ENCODE results near the gene FAM20C. TPM values are rescaled to one million over a fixed set of nuclear protein-coding genes. Genes with fewer than 3 reads are reported as not detected.

The FAM20C gene
- total RNA-seq, 2 experiments from 2014 or later = not detected

- no peak overlapping the region for H3K27ac ChIP-seq (ENCODE audit: low read depth, low read length, poor library complexity, severe bottlenecking)
- no peak for DNase-seq (ENCODE audit: low spot score)
- no peaks in the 10 kb centered on the region for H3K4me1 ChIP-seq (ENCODE audit: insufficient read depth, low read length, poor library complexity, severe bottlenecking)
- H2AFZ ChIP-seq (ENCODE audit: low read length) = no peak overlapping the region
- H3K9me2 ChIP-seq (ENCODE audit: insufficient read depth, low read length) = no peaks in the 10 kb centered on the region
- no peak overlapping the region for H3K4me2 ChIP-seq (ENCODE audit: low read length)
- BruUV-seq (replicated peaks) = no TSS peak
- no peaks in the 10 kb centered on the region for H3K79me2 ChIP-seq (ENCODE audit: insufficient read depth, low read depth, low read length)
- intact Hi-C loops (cut with micrococcal nuclease; ENCODE audit: unreplicated experiment) = no loop called here
- H3K4me3 ChIP-seq (ENCODE audit: low read depth, low read length, poor library complexity, severe bottlenecking) = no peak overlapping the region
- H3K36me3 ChIP-seq (ENCODE audit: insufficient read depth, low read length) = no peaks in the 10 kb centered on the region
- no peaks in the 10 kb centered on the region for H4K20me1 ChIP-seq (ENCODE audit: insufficient read depth, low read length)
- no peak for TF ChIP-seq EZH2phosphoT487 (IDR thresholded peaks at IDR 0.05; ENCODE audit: borderline replicate concordance, low read depth, low read length)
- TF ChIP-seq, protein P1, sequence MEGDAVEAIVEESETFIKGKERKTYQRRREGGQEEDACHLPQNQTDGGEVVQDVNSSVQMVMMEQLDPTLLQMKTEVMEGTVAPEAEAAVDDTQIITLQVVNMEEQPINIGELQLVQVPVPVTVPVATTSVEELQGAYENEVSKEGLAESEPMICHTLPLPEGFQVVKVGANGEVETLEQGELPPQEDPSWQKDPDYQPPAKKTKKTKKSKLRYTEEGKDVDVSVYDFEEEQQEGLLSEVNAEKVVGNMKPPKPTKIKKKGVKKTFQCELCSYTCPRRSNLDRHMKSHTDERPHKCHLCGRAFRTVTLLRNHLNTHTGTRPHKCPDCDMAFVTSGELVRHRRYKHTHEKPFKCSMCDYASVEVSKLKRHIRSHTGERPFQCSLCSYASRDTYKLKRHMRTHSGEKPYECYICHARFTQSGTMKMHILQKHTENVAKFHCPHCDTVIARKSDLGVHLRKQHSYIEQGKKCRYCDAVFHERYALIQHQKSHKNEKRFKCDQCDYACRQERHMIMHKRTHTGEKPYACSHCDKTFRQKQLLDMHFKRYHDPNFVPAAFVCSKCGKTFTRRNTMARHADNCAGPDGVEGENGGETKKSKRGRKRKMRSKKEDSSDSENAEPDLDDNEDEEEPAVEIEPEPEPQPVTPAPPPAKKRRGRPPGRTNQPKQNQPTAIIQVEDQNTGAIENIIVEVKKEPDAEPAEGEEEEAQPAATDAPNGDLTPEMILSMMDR (conservative IDR thresholded peaks at IDR 0.05; ENCODE audit: low read length) = no peak
- no peaks in the 10 kb centered on the region for H3K9me3 ChIP-seq (ENCODE audit: low read length)
- ChIA-PET CTCF (ENCODE audit: unreplicated experiment) (no interaction called here), POLR2A (no interaction called here)
These were observed 31.5 kb downstream of the FAM20C start for GRCh38 chr7:223861-224260.

GRCh38 chr7:226281-226895, 34.0 kb downstream of the FAM20C start:
- Histone ChIP-seq H3K9me3 (ENCODE audit: low read length) (no peaks in the 10 kb centered on the region), H3K4me3 (ENCODE audit: low read depth, low read length, poor library complexity, severe bottlenecking) (no peak overlapping the region), H3K36me3 (ENCODE audit: insufficient read depth, low read length) (no peaks in the 10 kb centered on the region), H3K4me1 (ENCODE audit: insufficient read depth, low read length, poor library complexity, severe bottlenecking) (no peaks in the 10 kb centered on the region), H3K27ac (ENCODE audit: low read depth, low read length, poor library complexity, severe bottlenecking) (no peak overlapping the region), H4K20me1 (ENCODE audit: insufficient read depth, low read length) (no peaks in the 10 kb centered on the region), H3K4me2 (ENCODE audit: low read length) (no peak overlapping the region), H3K79me2 (ENCODE audit: insufficient read depth, low read depth, low read length) (no peaks in the 10 kb centered on the region), H3K9me2 (ENCODE audit: insufficient read depth, low read length) (no peaks in the 10 kb centered on the region), H2AFZ (ENCODE audit: low read length) (no peak overlapping the region)
- no TSS peak for BruUV-seq (replicated peaks)
- TF ChIP-seq EZH2phosphoT487 (IDR thresholded peaks at IDR 0.05; ENCODE audit: borderline replicate concordance, low read depth, low read length) = no peak
- TF ChIP-seq, protein P1 (conservative IDR thresholded peaks at IDR 0.05; ENCODE audit: low read length) = no peak
- ChIA-PET POLR2A (no interaction called here), CTCF (ENCODE audit: unreplicated experiment) (no interaction called here)
- intact Hi-C loops (cut with micrococcal nuclease; ENCODE audit: unreplicated experiment) = no loop called here
- DNase-seq (ENCODE audit: low spot score) = no peak

DNA sequence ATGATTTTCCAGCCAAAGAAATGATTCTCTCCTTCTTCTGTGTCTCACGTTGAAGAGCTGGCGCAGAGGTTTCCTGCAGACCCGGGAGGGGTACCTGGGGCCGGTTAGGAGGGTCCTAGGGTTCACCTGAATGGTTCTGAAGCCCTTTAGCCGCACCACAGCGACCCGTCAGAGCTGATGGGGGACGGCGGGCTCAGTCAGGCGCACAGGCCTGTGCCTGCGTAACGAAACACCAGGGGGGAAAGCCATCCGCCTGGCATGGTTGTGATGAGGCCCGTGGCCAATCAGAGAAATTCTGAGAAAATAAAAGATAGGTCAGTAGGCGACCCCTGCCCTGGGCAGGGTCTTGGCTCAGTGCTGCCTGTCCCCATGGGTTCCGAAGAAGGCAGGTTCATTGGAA, 35.6 kb downstream of the FAM20C start:
- H3K27ac ChIP-seq (ENCODE audit: low read depth, low read length, poor library complexity, severe bottlenecking) = no peak overlapping the region
- no peak overlapping the region for H3K4me3 ChIP-seq (ENCODE audit: low read depth, low read length, poor library complexity, severe bottlenecking)
- no peak for TF ChIP-seq EZH2phosphoT487 (IDR thresholded peaks at IDR 0.05; ENCODE audit: borderline replicate concordance, low read depth, low read length)
- TF ChIP-seq, protein P1 (conservative IDR thresholded peaks at IDR 0.05; ENCODE audit: low read length) = no peak
- H3K4me1 ChIP-seq (ENCODE audit: insufficient read depth, low read length, poor library complexity, severe bottlenecking) = no peaks in the 10 kb centered on the region
- no peak for DNase-seq (ENCODE audit: low spot score)
- intact Hi-C loops (cut with micrococcal nuclease; ENCODE audit: unreplicated experiment) = no loop called here
- no peak overlapping the region for H3K4me2 ChIP-seq (ENCODE audit: low read length)
- BruUV-seq (replicated peaks) = no TSS peak
- H4K20me1 ChIP-seq (ENCODE audit: insufficient read depth, low read length) = no peaks in the 10 kb centered on the region
- no peaks in the 10 kb centered on the region for H3K36me3 ChIP-seq (ENCODE audit: insufficient read depth, low read length)
- no peaks in the 10 kb centered on the region for H3K9me2 ChIP-seq (ENCODE audit: insufficient read depth, low read length)
- H3K9me3 ChIP-seq (ENCODE audit: low read length) = no peaks in the 10 kb centered on the region
- ChIA-PET CTCF (ENCODE audit: unreplicated experiment) (no interaction called here), POLR2A (no interaction called here)
- no peak overlapping the region for H2AFZ ChIP-seq (ENCODE audit: low read length)
- H3K79me2 ChIP-seq (ENCODE audit: insufficient read depth, low read depth, low read length) = no peaks in the 10 kb centered on the region
